K562 (cell line): Measurements from ENCODE around the gene SCARB2. TPM values are rescaled to one million over a fixed set of nuclear protein-coding genes. Genes with fewer than 3 reads are reported as not detected.

Experiments
- ATAC-seq: fragments of 200-7000 bp; cut with Tn5 transposase; 3 replicates; pipeline ENCODE4 v1.9.1; 2020; ENCODE audit warnings: moderate library complexity
- BruUV-seq: library from RNA; stranded (reverse); fragments of 400-500 nt; replicated peaks from 2 replicates; lab custom pipeline; 2021; lab: Mats Ljungman, UMichigan
- CTCF ChIA-PET: fragments of 300-600 bp; formaldehyde crosslinking; extraction: SDS; loops from one replicate; lab custom pipeline; 2021; ENCODE audit warnings: low intra/inter-chr PET ratio; lab: Yijun Ruan, JAX
- POLR2A ChIA-PET: fragments of 300-600, 350-650 bp; sonication (Branson Sonifier 250); formaldehyde crosslinking; extraction: SDS; loops from one replicate; lab custom pipeline; 2021; ENCODE audit warnings: antibody characterized with exemption, inconsistent platforms; lab: Yijun Ruan, JAX
- DNase-seq, 4 experiments: peaks; one replicate each; pipeline versions ENCODE4 v3.0.0 to v3.0.0-alpha.2; 2011 to 2018; ENCODE audit warnings: low spot score in 3 of 4, mixed read lengths in 3 of 4; ENCODE audit errors: extremely low read depth in 1 of 4
- FAIRE-seq: peaks from 2 replicates; lab custom pipeline; 2011; peaks lifted over from hg19 to GRCh38; lab: Jason Lieb, UNC
- H2AFZ ChIP-seq: 2 replicates; pipeline ENCODE4 v1.6.0; 2011; ENCODE audit warnings: low read depth, low read length, control low read depth, inconsistent platforms
- H3K27ac ChIP-seq: fragments of 200-600 bp; 3 replicates; pipeline ENCODE4 v1.8.0; 2011; ENCODE audit warnings: low read depth, mild to moderate bottlenecking, control low read depth, inconsistent platforms, low read length, moderate library complexity, mixed read lengths; ENCODE audit errors: extremely low read depth
- H3K27me3 ChIP-seq, 2 experiments: fragments of 300-600 bp in 1 of 2; 2 replicates in 1 of 2; 3 replicates in 1 of 2; pipeline versions ENCODE4 v1.6.0 to v1.8.0; 2011; ENCODE audit warnings: inconsistent platforms in 2 of 2, low read length in 2 of 2, mild to moderate bottlenecking in 1 of 2, mixed read lengths in 1 of 2, moderate library complexity in 1 of 2; ENCODE audit not compliant: control insufficient read depth in 2 of 2, insufficient read depth in 2 of 2
- H3K36me3 ChIP-seq: fragments of 300-600 bp; 3 replicates; pipeline ENCODE4 v1.8.0; 2011; ENCODE audit warnings: mild to moderate bottlenecking, low read length, inconsistent platforms; ENCODE audit not compliant: control insufficient read depth, insufficient read depth
- H3K4me1 ChIP-seq, 2 experiments: fragments of 200-600 bp in 1 of 2; replicated peaks in 1 of 2; 2 replicates in 1 of 2; 3 replicates in 1 of 2; pipeline versions ENCODE4 v1.5.1 to v1.8.0; 2011; ENCODE audit warnings: inconsistent platforms in 2 of 2, low read length in 2 of 2, mild to moderate bottlenecking in 1 of 2, mixed read lengths in 1 of 2, moderate library complexity in 1 of 2; ENCODE audit not compliant: control insufficient read depth in 2 of 2, insufficient read depth in 2 of 2
- H3K4me2 ChIP-seq: 2 replicates; pipeline ENCODE4 v1.6.1; 2011; ENCODE audit warnings: low read length, control low read depth, inconsistent platforms, mixed read lengths; ENCODE audit not compliant: insufficient read depth
- H3K4me3 ChIP-seq: fragments of 200-600 bp; sonication (generic), shearing (Covaris generic); 2 replicates; pipeline ENCODE4 v1.5.1; 2016; ENCODE audit warnings: control low read depth, inconsistent platforms
- H3K79me2 ChIP-seq: fragments of 200-600 bp; 3 replicates; pipeline ENCODE4 v1.8.0; 2011; ENCODE audit warnings: low read length, inconsistent platforms; ENCODE audit not compliant: control insufficient read depth, insufficient read depth
- H3K9ac ChIP-seq, 2 experiments: 2 replicates each; pipeline versions ENCODE4 v1.6.0 to v1.6.1; 2011; ENCODE audit warnings: low read depth in 2 of 2, low read length in 2 of 2, control low read depth in 1 of 2, inconsistent platforms in 1 of 2, mild to moderate bottlenecking in 1 of 2, mixed read lengths in 1 of 2; ENCODE audit not compliant: insufficient read depth in 1 of 2
- H3K9me1 ChIP-seq: one replicate; pipeline ENCODE4 v1.6.0; 2011; ENCODE audit warnings: inconsistent platforms, mild to moderate bottlenecking, low read length, moderate library complexity; ENCODE audit not compliant: control insufficient read depth, insufficient read depth
- H3K9me3 ChIP-seq: replicated peaks from 2 replicates; pipeline ENCODE4 v1.5.1; 2011; ENCODE audit warnings: low read depth, low read length, inconsistent platforms; ENCODE audit not compliant: control insufficient read depth, insufficient read depth
- H4K20me1 ChIP-seq: replicated peaks from 2 replicates; pipeline ENCODE4 v1.6.1; 2011; ENCODE audit warnings: low read length, inconsistent platforms, mixed read lengths; ENCODE audit not compliant: control insufficient read depth, insufficient read depth
- CHD7 ChIP-seq: fragments of 200-600 bp; sonication (generic); IDR thresholded peaks from one replicate; pipeline ENCODE4 v1.6.1; 2012; ENCODE audit warnings: mild to moderate bottlenecking, low read depth, low read length, inconsistent platforms
- HNRNPUL1 ChIP-seq: fragments of 200-400 bp; formaldehyde crosslinking; IDR thresholded peaks from 2 replicates; pipeline ENCODE4 v1.6.1; 2017; ENCODE audit warnings: low read length
- NUFIP1 ChIP-seq: fragments of 450-650 bp; IDR thresholded peaks from 2 replicates; pipeline ENCODE4 v1.6.1; 2018; ENCODE audit not compliant: partially characterized antibody
- SMARCB1 ChIP-seq: IDR thresholded peaks from 2 replicates; pipeline ENCODE4 v1.6.1; 2011; ENCODE audit warnings: improper control_type of control experiment, low read depth; ENCODE audit not compliant: insufficient read length
- SMARCC2 ChIP-seq: fragments of 450-650 bp; IDR thresholded peaks from 2 replicates; pipeline ENCODE4 v1.6.1; 2017; ENCODE audit warnings: antibody characterized with exemption, moderate library complexity, mild to moderate bottlenecking, low read depth
- SP1 ChIP-seq: sonication (generic); formaldehyde crosslinking; IDR thresholded peaks from 2 replicates; pipeline ENCODE4 v1.8.1; 2022; ENCODE audit warnings: mild to moderate bottlenecking, missing genetic modification reagents
- TFAP4 ChIP-seq: sonication (generic); formaldehyde crosslinking; IDR thresholded peaks from 2 replicates; pipeline ENCODE4 v1.8.0; 2022; ENCODE audit warnings: missing genetic modification reagents, mild to moderate bottlenecking, moderate library complexity, borderline replicate concordance
- ZBTB1 ChIP-seq: sonication (generic); formaldehyde crosslinking; IDR thresholded peaks from 2 replicates; pipeline ENCODE4 v1.8.1; 2023; ENCODE audit warnings: missing genetic modification reagents, low read depth, mild to moderate bottlenecking, borderline replicate concordance
- ZKSCAN1 ChIP-seq: fragments of 150-350 bp; IDR thresholded peaks from 2 replicates; pipeline ENCODE4 v1.6.1; 2016; ENCODE audit warnings: low read depth, low read length
- ZNF133 ChIP-seq: fragments of 250-450 bp; sonication (Bioruptor Pico); IDR thresholded peaks from 2 replicates; pipeline ENCODE4 v1.4.0; 2020; ENCODE audit warnings: mild to moderate bottlenecking
- WGBS: fragments of 100-300 bp; shearing (Covaris generic); methylation state at CpG from one replicate; pipeline ENCODE4 v1.1.6; 2016; ENCODE audit warnings: low coverage, mixed read lengths; ENCODE audit not compliant: insufficient coverage; ENCODE audit errors: missing lambda C conversion rate; 5-methylcytosine and 5-hydroxymethylcytosine counted together
- in situ Hi-C: fragments of 300-500 bp; cut with MboI; formaldehyde crosslinking; loops from 4 replicates; pipeline ENCODE4 v1.15.0; 2018; ENCODE audit warnings: inconsistent platforms, mixed read lengths
- intact Hi-C: fragments of 100-400 bp; cut with micrococcal nuclease; formaldehyde crosslinking; loops from 2 replicates; pipeline ENCODE4 v1.14.2; 2022
- polyA plus RNA-seq, 8 experiments: library from polyadenylated mRNA; depleted of rRNA in 4 of 8; stranded (reverse) in 5 of 8; unstranded in 3 of 8; fragments of >200 nt; fragmentation: Nextera tagmentation in 2 of 8; fragmentation: Illumina TruSeq in 1 of 8; extraction: Ambion mirVana in 2 of 8; extraction: Trizol in 1 of 8; gene quantifications; 2 replicates each; pipeline versions ENCODE4 v1.2.1 to v1.2.3, GENCODE V29; 2011 to 2014; ENCODE audit warnings: inconsistent platforms in 1 of 8, missing spikeins in 1 of 8
- total RNA-seq, 7 experiments: library from RNA; depleted of rRNA in 6 of 7; stranded (reverse); fragments of >200 nt in 6 of 7; fragmentation: Illumina TruSeq in 2 of 7; extraction: Trizol in 2 of 7; gene quantifications; 2 replicates each; pipeline versions ENCODE4 v1.2.1 to v1.2.3, GENCODE V29; 2011 to 2021; ENCODE audit warnings: low replicate concordance in 1 of 7

SCARB2 gene
- total and polyA plus RNA-seq, 9 of the 15 experiments (the other 6 are each of a cell fraction or from before 2014, with no cell fraction given): 6.1 to 25.8 (median 17.8) TPM

- TF ChIP-seq SMARCB1 (no peak), ZNF133 (CRISPR knock-in tag) (no peak), SP1 (CRISPR knock-in tag) (no peak)
Measured at GRCh38 chr4:76187152-76187551, 26.5 kb downstream of the SCARB2 start (continued).

- no TSS peak for BruUV-seq
- ATAC-seq (no peak), DNase-seq (no peak), FAIRE-seq (no peak)
- 87% methylated on average over 5 of the region's 5 CpGs for WGBS
- Histone ChIP-seq H3K36me3 (peaks cover 4% of the 10 kb centered on the region; the same call in 2 of the 3 replicates), H2AFZ (no peak overlapping the region), H3K9me3 (no peaks in the 10 kb centered on the region), H4K20me1 (no peaks in the 10 kb centered on the region), H3K4me3 (no peak overlapping the region), H3K4me2 (no peak overlapping the region), H3K9ac (no peak overlapping the region), H3K9me1 (no peaks in the 10 kb centered on the region), H3K27me3 (no peaks in the 10 kb centered on the region; a peak in 1 of 5 replicates), H3K27ac (no peak overlapping the region), H3K79me2 (no peaks in the 10 kb centered on the region), H3K4me1 (peaks cover 0 to 5% of the 10 kb centered on the region in 2 experiments; a peak in 3 of 5 replicates)
- CTCF ChIA-PET: no interaction called here
- intact Hi-C loops (loop anchor here (5.0 kb wide), 1 partner anchor 325 kb away; no protein-coding TSS in a partner anchor), in situ Hi-C loops (no loop called here)
- POLR2A ChIA-PET: no interaction called here
- TF ChIP-seq CHD7 (no peak), NUFIP1 (no peak), SMARCC2 (no peak), ZBTB1 (no peak), ZKSCAN1 (no peak), TFAP4 (CRISPR knock-in tag) (no peak), HNRNPUL1 (no peak)
Measured at GRCh38 chr4:76182463-76182862, 31.2 kb downstream of the SCARB2 start.
